Neutrophil (primary cell): Measurements from ENCODE around the gene ABCF1.
"Not testable (repeated sequence)": the region's sequence is repeated elsewhere in the genome, so short reads cannot be mapped to it uniquely, and the experiment has no call there.

Experiments used
- H3K27ac ChIP-seq: fragments of 200-600 bp; sonication (generic); 2 replicates; pipeline ENCODE4 v1.5.1; 2016; ENCODE audit warnings: mild to moderate bottlenecking, moderate library complexity
- H3K27me3 ChIP-seq: fragments of 200-600 bp; sonication (generic); 2 replicates; pipeline ENCODE4 v1.6.0; 2016; ENCODE audit warnings: mild to moderate bottlenecking
- H3K36me3 ChIP-seq: fragments of 200-600 bp; sonication (generic); 2 replicates; pipeline ENCODE4 v1.5.1; 2017
- H3K4me1 ChIP-seq, 2 experiments: fragments of 200-600 bp in 1 of 2; sonication (generic) in 1 of 2; 1 replicate in 1 of 2; 2 replicates in 1 of 2; pipeline versions ENCODE4 v1.5.1 to v1.6.1; 2013 to 2016; ENCODE audit warnings: low read depth in 1 of 2, low read length in 1 of 2, mild to moderate bottlenecking in 1 of 2, moderate library complexity in 1 of 2; ENCODE audit not compliant: control insufficient read depth in 1 of 2, insufficient read depth in 1 of 2
- H3K4me3 ChIP-seq, 2 experiments: fragments of 200-600 bp in 1 of 2; sonication (generic) in 1 of 2; 1 replicate in 1 of 2; 2 replicates in 1 of 2; pipeline ENCODE4 v1.5.1; 2013 to 2016; ENCODE audit warnings: low read depth in 1 of 2, low read length in 1 of 2, mild to moderate bottlenecking in 1 of 2, moderate library complexity in 1 of 2
- H3K9me3 ChIP-seq: fragments of 200-600 bp; sonication (generic); 2 replicates; pipeline ENCODE4 v1.5.1; 2016
- TF ChIP-seq, protein P1 (sequence below): fragments of 200-600 bp; sonication (generic); IDR thresholded peaks from 2 replicates; pipeline ENCODE4 v1.5.1; 2016; ENCODE audit warnings: antibody characterized with exemption

Gene ABCF1

DNA sequence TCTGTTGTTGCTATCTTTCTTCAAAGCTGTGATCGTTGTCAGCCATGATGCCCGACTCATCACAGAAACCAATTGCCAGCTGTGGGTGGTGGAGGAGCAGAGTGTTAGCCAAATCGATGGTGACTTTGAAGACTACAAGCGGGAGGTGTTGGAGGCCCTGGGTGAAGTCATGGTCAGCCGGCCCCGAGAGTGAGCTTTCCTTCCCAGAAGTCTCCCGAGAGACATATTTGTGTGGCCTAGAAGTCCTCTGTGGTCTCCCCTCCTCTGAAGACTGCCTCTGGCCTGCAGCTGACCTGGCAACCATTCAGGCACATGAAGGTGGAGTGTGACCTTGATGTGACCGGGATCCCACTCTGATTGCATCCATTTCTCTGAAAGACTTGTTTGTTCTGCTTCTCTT is 19.3 kb downstream of the ABCF1 start:
- Histone ChIP-seq H3K4me3 (no peak overlapping the region), H3K27me3 (no peaks in the 10 kb centered on the region), H3K4me1 (no peaks in the 10 kb centered on the region), H3K9me3 (no peaks in the 10 kb centered on the region), H3K36me3 (peaks cover 74% of the 10 kb centered on the region), H3K27ac (no peak overlapping the region)
- TF ChIP-seq, protein P1, sequence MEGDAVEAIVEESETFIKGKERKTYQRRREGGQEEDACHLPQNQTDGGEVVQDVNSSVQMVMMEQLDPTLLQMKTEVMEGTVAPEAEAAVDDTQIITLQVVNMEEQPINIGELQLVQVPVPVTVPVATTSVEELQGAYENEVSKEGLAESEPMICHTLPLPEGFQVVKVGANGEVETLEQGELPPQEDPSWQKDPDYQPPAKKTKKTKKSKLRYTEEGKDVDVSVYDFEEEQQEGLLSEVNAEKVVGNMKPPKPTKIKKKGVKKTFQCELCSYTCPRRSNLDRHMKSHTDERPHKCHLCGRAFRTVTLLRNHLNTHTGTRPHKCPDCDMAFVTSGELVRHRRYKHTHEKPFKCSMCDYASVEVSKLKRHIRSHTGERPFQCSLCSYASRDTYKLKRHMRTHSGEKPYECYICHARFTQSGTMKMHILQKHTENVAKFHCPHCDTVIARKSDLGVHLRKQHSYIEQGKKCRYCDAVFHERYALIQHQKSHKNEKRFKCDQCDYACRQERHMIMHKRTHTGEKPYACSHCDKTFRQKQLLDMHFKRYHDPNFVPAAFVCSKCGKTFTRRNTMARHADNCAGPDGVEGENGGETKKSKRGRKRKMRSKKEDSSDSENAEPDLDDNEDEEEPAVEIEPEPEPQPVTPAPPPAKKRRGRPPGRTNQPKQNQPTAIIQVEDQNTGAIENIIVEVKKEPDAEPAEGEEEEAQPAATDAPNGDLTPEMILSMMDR: no peak

DNA sequence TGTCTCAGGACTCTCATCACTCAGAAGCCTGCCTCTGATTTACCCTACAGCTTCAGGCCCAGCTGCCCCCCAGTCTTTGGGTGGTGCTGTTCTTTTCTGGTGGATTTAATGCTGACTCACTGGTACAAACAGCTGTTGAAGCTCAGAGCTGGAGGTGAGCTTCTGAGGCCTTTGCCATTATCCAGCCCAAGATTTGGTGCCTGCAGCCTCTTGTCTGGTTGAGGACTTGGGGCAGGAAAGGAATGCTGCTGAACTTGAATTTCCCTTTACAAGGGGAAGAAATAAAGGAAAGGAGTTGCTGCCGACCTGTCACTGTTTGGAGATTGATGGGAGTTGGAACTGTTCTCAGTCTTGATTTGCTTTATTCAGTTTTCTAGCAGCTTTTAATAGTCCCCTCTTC is 19.8 kb downstream of the ABCF1 start:
- H3K4me3 ChIP-seq: no peak overlapping the region
- no peak overlapping the region for H3K27ac ChIP-seq
- no peaks in the 10 kb centered on the region for H3K9me3 ChIP-seq
- TF ChIP-seq, protein P1: no peak
- no peaks in the 10 kb centered on the region for H3K27me3 ChIP-seq
- H3K4me1 ChIP-seq: no peaks in the 10 kb centered on the region
- peaks cover 69% of the 10 kb centered on the region for H3K36me3 ChIP-seq

GRCh38 chr6:30592287-30592686 is 21.0 kb downstream of the ABCF1 start:
- Histone ChIP-seq H3K9me3 (no peaks in the 10 kb centered on the region), H3K4me3 (no peak overlapping the region), H3K27ac (no peak overlapping the region), H3K36me3 (peaks cover 56% of the 10 kb centered on the region), H3K27me3 (no peaks in the 10 kb centered on the region), H3K4me1 (no peaks in the 10 kb centered on the region)
- TF ChIP-seq, protein P1: no peak

DNA sequence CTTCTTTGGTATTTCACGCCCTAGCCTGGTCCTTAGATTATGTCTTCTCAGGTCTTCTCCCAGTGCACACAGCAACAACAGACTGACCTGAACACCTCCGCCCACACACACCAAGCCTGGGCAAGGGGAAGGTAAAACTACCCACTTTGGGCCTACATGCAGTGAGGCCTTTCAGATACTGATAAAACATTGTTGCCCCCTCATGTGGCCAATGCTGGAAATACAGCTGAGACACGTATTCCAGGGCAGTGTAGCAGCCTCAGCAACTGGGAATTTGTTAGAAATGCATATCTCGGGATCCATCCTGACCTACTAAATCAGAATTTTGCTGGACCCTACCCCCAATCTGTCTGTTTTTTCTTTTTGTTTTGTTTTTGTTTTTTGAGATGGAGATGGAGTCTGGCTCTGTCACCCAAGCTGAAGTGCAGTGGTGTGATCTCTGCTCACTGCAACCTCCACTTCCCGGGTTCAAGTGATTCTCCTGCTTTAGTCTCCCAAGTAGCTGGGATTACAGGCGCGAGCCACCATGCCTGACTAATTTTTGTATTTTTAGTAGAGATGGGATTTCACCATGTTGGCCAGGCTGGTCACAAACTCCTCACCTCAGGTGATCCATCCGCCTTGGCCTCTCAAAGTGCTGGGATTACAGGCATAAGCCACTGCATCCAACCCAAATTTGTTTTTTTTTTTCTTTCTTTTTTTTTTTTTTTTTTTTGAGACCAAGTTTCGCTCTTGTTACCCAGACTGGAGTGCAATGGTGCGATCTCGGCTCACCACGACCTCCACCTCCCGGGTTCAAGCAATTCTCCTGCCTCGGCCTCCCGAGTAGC is 26.3 kb downstream of the ABCF1 start:
- not testable (repeated sequence) for H3K4me1 ChIP-seq, H3K9me3 ChIP-seq, H3K4me3 ChIP-seq

DNA sequence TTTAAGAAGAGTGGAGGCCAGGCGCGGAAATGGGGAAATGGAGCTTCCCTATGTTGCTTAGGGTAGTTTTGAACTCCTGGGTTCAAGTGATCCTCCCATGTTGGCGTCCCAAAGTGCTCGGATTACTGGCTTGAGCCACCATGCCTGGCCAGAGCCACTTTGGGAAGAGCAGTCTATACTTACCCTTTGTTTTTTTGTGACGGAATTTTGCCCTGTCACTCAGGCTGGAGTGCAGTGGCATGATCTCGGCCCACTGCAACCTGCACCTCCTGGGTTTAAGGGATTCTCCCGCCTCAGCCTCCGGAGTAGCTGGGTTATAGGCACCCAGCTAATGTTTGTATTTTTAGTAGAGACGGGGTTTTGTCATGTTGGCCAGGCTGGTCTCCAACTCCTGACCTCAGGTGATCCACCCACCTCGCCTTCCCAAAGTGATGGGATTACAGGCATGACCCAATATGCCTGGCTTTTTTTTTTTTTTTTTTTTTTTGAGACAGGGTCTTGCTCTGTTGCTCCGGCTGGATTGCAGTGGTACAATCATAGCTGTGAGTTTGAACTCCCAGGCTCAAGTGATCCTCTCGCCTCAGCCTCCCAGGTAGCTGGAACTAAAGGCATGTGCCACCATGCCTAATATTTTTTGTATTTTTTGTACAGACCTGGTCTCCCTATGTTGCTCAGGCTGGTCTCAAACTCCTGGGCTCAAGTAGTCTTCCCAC is 27.8 kb downstream of the ABCF1 start:
- Histone ChIP-seq H3K9me3 (no peaks in the 10 kb centered on the region), H3K27me3 (no peaks in the 10 kb centered on the region), H3K4me1 (no peaks in the 10 kb centered on the region), H3K36me3 (peaks cover 58% of the 10 kb centered on the region), H3K27ac (peak overlapping the region; percentile 58), H3K4me3 (no peak overlapping the region)
- TF ChIP-seq, protein P1: no peak

More for the DNA sequence above, 26.3 kb downstream of the ABCF1 start:
- peaks cover 48% of the 10 kb centered on the region for H3K36me3 ChIP-seq
- TF ChIP-seq, protein P1: peak; percentile 92
- H3K27me3 ChIP-seq, H3K27ac ChIP-seq: not testable (repeated sequence)
